ENCODE results near the gene TMCO4.

- TF ChIP-seq PPARA (CRISPR knock-in tag; IDR thresholded peaks at IDR 0.05; ENCODE audit: borderline replicate concordance): no peak
- TF ChIP-seq CREB5 (CRISPR knock-in tag; IDR thresholded peaks at IDR 0.05; ENCODE audit: low read depth): no peak
- TF ChIP-seq POU6F1 (CRISPR knock-in tag; IDR thresholded peaks at IDR 0.05; ENCODE audit: borderline replicate concordance, low read depth): no peak
- no peak for TF ChIP-seq RARB (CRISPR knock-in tag; IDR thresholded peaks at IDR 0.05)
- TF ChIP-seq TSHZ2 (CRISPR knock-in tag; IDR thresholded peaks at IDR 0.05): no peak
- no peak for TF ChIP-seq PATZ1 (CRISPR knock-in tag; IDR thresholded peaks at IDR 0.05; ENCODE audit: borderline replicate concordance)
- TF ChIP-seq ZFP30 (CRISPR knock-in tag; IDR thresholded peaks at IDR 0.05): no peak
- TF ChIP-seq ISL1 (CRISPR knock-in tag; IDR thresholded peaks at IDR 0.05): no peak
- TF ChIP-seq ZFP3 (CRISPR knock-in tag; IDR thresholded peaks at IDR 0.05): no peak
- no peak for TF ChIP-seq SNAI2 (CRISPR knock-in tag; IDR thresholded peaks at IDR 0.05)
- no peak for TF ChIP-seq ARNTL (CRISPR knock-in tag; IDR thresholded peaks at IDR 0.05; ENCODE audit: borderline replicate concordance, low read depth)
These were observed 112.3 kb downstream of the TMCO4 start for GRCh38 chr1:19687414-19687813.
